Measurements from ENCODE around the gene ECM2. TPM values are rescaled to one million over a fixed set of nuclear protein-coding genes. Genes with fewer than 3 reads are reported as not detected.

ECM2 gene
- polyA plus RNA-seq, 1 experiment = 1.9 TPM

DNA sequence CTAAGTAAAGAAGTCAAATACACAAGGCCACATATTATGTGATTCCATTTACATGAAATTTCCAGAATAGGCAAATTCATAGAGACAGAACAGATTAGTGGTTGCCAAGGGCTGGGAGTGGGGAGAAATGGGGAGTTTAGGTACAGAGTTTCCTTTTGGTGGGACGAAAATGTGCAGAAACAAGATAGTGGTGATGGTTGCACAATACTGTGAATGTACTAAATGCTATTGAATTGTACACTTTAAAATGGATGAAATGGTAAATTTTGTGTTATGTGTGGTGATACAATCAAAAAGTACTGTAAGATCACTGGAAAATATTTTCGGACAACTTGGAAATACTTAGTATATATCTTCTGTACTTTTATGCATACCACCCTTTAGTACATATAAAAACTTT, 15.0 kb downstream of the ECM2 start:
- ChIA-PET CTCF (no interaction called here), POLR2A (no interaction called here)
- H3K4me3 ChIP-seq (ENCODE audit: low read depth, low read length) = no peak overlapping the region
- no peak for DNase-seq (ENCODE audit: low read depth)
- no peaks in the 10 kb centered on the region for H3K27me3 ChIP-seq (ENCODE audit: control insufficient read depth, insufficient read depth, low read length)
- TF ChIP-seq, protein P1, sequence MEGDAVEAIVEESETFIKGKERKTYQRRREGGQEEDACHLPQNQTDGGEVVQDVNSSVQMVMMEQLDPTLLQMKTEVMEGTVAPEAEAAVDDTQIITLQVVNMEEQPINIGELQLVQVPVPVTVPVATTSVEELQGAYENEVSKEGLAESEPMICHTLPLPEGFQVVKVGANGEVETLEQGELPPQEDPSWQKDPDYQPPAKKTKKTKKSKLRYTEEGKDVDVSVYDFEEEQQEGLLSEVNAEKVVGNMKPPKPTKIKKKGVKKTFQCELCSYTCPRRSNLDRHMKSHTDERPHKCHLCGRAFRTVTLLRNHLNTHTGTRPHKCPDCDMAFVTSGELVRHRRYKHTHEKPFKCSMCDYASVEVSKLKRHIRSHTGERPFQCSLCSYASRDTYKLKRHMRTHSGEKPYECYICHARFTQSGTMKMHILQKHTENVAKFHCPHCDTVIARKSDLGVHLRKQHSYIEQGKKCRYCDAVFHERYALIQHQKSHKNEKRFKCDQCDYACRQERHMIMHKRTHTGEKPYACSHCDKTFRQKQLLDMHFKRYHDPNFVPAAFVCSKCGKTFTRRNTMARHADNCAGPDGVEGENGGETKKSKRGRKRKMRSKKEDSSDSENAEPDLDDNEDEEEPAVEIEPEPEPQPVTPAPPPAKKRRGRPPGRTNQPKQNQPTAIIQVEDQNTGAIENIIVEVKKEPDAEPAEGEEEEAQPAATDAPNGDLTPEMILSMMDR (IDR thresholded peaks at IDR 0.05; ENCODE audit: insufficient read depth, low read depth, low read length) = no peak
- no peaks in the 10 kb centered on the region for H3K36me3 ChIP-seq (ENCODE audit: control insufficient read depth, insufficient read depth, low read length)

DNA sequence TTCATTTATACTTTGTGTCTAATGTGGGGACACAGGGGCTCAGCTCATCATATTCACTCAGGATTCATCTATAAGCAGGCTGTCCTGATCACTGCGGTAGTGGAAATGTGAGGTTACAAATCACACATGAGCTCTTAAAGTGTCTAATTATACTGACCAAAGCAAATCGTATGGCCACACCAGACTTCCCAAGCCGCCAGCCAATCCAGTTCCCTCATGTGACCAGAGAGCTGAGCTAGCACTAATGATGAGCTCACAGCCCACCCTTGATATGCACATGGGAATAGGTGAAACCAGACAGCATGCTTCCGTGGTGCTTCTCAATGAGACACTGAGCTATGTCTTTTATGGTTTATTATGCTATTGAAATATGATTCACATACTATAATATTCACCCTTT, 17.6 kb downstream of the ECM2 start:
- no peaks in the 10 kb centered on the region for H3K36me3 ChIP-seq (ENCODE audit: control insufficient read depth, insufficient read depth, low read length)
- ChIA-PET POLR2A (no interaction called here), CTCF (interaction anchor here (1.2 to 1.8 kb wide), 3 partner anchors 10 to 116 kb away, joined by 3 to 4 read pairs (median 3); no protein-coding TSS in a partner anchor)
- DNase-seq (ENCODE audit: low read depth) = no peak
- TF ChIP-seq, protein P1 (IDR thresholded peaks at IDR 0.05; ENCODE audit: insufficient read depth, low read depth, low read length) = no peak
- H3K27me3 ChIP-seq (ENCODE audit: control insufficient read depth, insufficient read depth, low read length) = no peaks in the 10 kb centered on the region
- no peak overlapping the region for H3K4me3 ChIP-seq (ENCODE audit: low read depth, low read length)

DNA sequence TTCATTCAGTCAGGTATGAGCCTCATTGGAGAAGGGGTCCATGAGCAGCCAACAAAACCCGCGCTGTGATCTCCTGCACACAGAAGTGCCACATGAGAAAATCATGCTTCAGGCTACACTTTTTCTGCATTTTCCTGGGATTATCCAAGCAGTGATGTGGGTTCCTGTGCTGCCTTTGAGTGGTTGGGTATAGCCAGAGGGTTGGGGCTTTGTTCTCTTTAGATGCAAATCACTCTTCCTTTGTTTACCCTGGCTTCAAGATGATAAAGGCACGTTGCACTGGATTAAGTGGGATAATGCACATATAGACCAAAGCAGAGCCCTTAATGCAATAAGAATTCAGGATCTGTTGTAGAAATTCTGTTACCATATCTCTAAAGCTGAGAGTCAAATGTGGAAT, 18.7 kb downstream of the ECM2 start:
- Histone ChIP-seq H3K36me3 (ENCODE audit: control insufficient read depth, insufficient read depth, low read length) (no peaks in the 10 kb centered on the region), H3K27me3 (ENCODE audit: control insufficient read depth, insufficient read depth, low read length) (no peaks in the 10 kb centered on the region), H3K4me3 (ENCODE audit: low read depth, low read length) (no peak overlapping the region)
- ChIA-PET CTCF (interaction anchor here (1.8 kb wide), 1 partner anchor 9 kb away, joined by 5 read pairs; no protein-coding TSS in a partner anchor), POLR2A (no interaction called here)
- DNase-seq (ENCODE audit: low read depth) = no peak
- TF ChIP-seq, protein P1 (IDR thresholded peaks at IDR 0.05; ENCODE audit: insufficient read depth, low read depth, low read length) = no peak

DNA sequence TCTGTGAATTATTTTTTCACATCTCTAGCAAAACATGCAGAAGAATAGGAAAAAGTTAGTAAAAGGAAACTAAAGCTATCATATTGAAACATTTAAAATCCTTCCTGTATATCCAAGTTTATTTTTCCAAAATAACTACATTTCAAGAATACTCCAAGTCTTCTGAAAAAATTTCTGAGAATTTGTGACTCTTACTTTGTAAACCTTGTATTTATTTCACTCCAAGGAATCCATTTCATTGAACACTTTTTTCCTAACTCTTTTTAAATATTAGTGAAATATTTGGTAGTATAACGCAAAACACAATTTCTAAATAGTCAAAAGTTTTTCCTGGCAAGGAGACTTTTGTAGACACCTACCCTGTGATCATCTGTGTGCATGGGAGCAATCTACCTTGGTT, 19.3 kb downstream of the ECM2 start:
- ChIA-PET POLR2A (no interaction called here), CTCF (interaction anchor here (1.8 kb wide), 1 partner anchor 10 kb away, joined by 5 read pairs; no protein-coding TSS in a partner anchor)
- H3K36me3 ChIP-seq (ENCODE audit: control insufficient read depth, insufficient read depth, low read length) = no peaks in the 10 kb centered on the region
- no peak for DNase-seq (ENCODE audit: low read depth)
- no peak overlapping the region for H3K4me3 ChIP-seq (ENCODE audit: low read depth, low read length)
- TF ChIP-seq, protein P1 (IDR thresholded peaks at IDR 0.05; ENCODE audit: insufficient read depth, low read depth, low read length) = no peak
- H3K27me3 ChIP-seq (ENCODE audit: control insufficient read depth, insufficient read depth, low read length) = no peaks in the 10 kb centered on the region

DNA sequence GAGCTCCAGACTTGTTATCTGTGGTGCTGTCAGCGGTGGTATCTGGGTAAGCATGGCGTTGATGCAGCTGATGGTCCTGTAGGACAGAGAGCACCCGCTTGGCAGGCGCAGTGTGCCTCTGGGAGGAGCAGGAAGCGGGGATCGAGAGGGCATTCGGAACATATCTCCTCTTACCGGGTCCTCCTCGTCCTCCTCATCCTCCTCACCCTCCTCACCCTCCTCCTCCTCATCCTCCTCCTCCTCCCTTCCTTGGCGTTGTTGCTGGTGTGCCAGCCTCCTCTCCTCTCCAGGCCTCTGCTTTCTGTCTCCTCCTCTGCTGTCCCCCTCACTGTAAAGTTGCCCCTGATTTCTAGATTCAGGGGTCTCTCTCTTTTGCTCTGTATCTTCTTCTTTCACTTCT, 21.2 kb downstream of the ECM2 start:
- TF ChIP-seq, protein P1 (IDR thresholded peaks at IDR 0.05; ENCODE audit: insufficient read depth, low read depth, low read length) = no peak
- CTCF ChIA-PET = no interaction called here
- DNase-seq (ENCODE audit: low read depth) = no peak
- H3K36me3 ChIP-seq (ENCODE audit: control insufficient read depth, insufficient read depth, low read length) = no peaks in the 10 kb centered on the region
- H3K27me3 ChIP-seq (ENCODE audit: control insufficient read depth, insufficient read depth, low read length) = no peaks in the 10 kb centered on the region
- H3K4me3 ChIP-seq (ENCODE audit: low read depth, low read length) = no peak overlapping the region
- POLR2A ChIA-PET = no interaction called here

Measured in BJ (cell line).